DND-41 (cell line): ENCODE results near the gene DIDO1.
"Not testable (repeated sequence)": the region's sequence is repeated elsewhere in the genome, so short reads cannot be mapped to it uniquely, and the experiment has no call there.

Experiments used
- ATAC-seq: fragments of 200-7000 bp; cut with Tn5 transposase; 3 replicates; pipeline ENCODE4 v1.9.1; 2021; ENCODE audit warnings: low read depth; ENCODE audit not compliant: insufficient read depth
- DNase-seq: peaks from one replicate; pipeline ENCODE4 v3.0.0-alpha.2; 2020
- H2AFZ ChIP-seq: 2 replicates; pipeline ENCODE4 v1.6.0; 2012; ENCODE audit warnings: low read depth, low read length
- H3K27ac ChIP-seq: 2 replicates; pipeline ENCODE4 v1.5.1; 2012; ENCODE audit warnings: low read length, inconsistent platforms
- H3K27me3 ChIP-seq: fragments of 200-600 bp; sonication (generic); 2 replicates; pipeline ENCODE4 v1.6.0; 2012; ENCODE audit warnings: low read length, mild to moderate bottlenecking, inconsistent platforms; ENCODE audit not compliant: insufficient read depth, poor library complexity
- H3K36me3 ChIP-seq: 2 replicates; pipeline ENCODE4 v1.5.1; 2012; ENCODE audit warnings: low read length, inconsistent platforms; ENCODE audit not compliant: insufficient read depth
- H3K4me1 ChIP-seq: 2 replicates; pipeline ENCODE4 v1.5.1; 2012; ENCODE audit warnings: mild to moderate bottlenecking, low read length; ENCODE audit not compliant: insufficient read depth
- H3K4me2 ChIP-seq: 2 replicates; pipeline ENCODE4 v1.6.0; 2012; ENCODE audit warnings: mild to moderate bottlenecking, moderate library complexity, low read length, inconsistent platforms; ENCODE audit not compliant: insufficient read depth
- H3K4me3 ChIP-seq, 2 experiments: fragments of 200-600 bp in 1 of 2; shearing (Covaris generic) in 1 of 2; 2 replicates each; pipeline ENCODE4 v1.5.1; 2012 to 2016; ENCODE audit warnings: inconsistent platforms in 2 of 2, low read length in 2 of 2, mild to moderate bottlenecking in 2 of 2, low read depth in 1 of 2, moderate library complexity in 1 of 2
- H3K79me2 ChIP-seq: 2 replicates; pipeline ENCODE4 v1.6.0; 2012; ENCODE audit warnings: low read length, inconsistent platforms; ENCODE audit not compliant: insufficient read depth
- H3K9ac ChIP-seq: 2 replicates; pipeline ENCODE4 v1.6.0; 2012; ENCODE audit warnings: low read depth, mild to moderate bottlenecking, inconsistent platforms, low read length, moderate library complexity
- H3K9me3 ChIP-seq: 2 replicates; pipeline ENCODE4 v1.5.1; 2012; ENCODE audit warnings: low read length, moderate library complexity, mild to moderate bottlenecking, inconsistent platforms; ENCODE audit not compliant: insufficient read depth, severe bottlenecking
- H4K20me1 ChIP-seq: 2 replicates; pipeline ENCODE4 v1.6.0; 2012; ENCODE audit warnings: low read length; ENCODE audit not compliant: insufficient read depth
- CTCF ChIP-seq: IDR thresholded peaks from 2 replicates; pipeline ENCODE4 v1.5.1; 2012; ENCODE audit warnings: borderline replicate concordance, low read length, moderate library complexity, mild to moderate bottlenecking; ENCODE audit not compliant: poor library complexity, severe bottlenecking; ENCODE audit errors: extremely low read depth
- EZH2 ChIP-seq: IDR thresholded peaks from 3 replicates; pipeline ENCODE4 v1.6.1; 2012; ENCODE audit warnings: borderline replicate concordance, low read depth, mild to moderate bottlenecking, moderate library complexity, low read length, inconsistent platforms; ENCODE audit not compliant: severe bottlenecking

DIDO1 gene

GRCh38 chr20:62850333-62850974 lies 75.9 kb downstream of the DIDO1 start:
- Histone ChIP-seq H3K4me2 (no peak overlapping the region), H3K36me3 (peaks cover 78% of the 10 kb centered on the region), H3K27ac (no peak overlapping the region), H3K79me2 (peaks cover 18% of the 10 kb centered on the region), H3K4me3 (no peak overlapping the region), H3K9ac (no peak overlapping the region), H3K4me1 (no peaks in the 10 kb centered on the region), H2AFZ (no peak overlapping the region), H3K27me3 (no peaks in the 10 kb centered on the region), H4K20me1 (peaks cover 23% of the 10 kb centered on the region; the same call in 1 of the 2 replicates), H3K9me3 (no peaks in the 10 kb centered on the region)
- DNase-seq: no peak
- no peak for TF ChIP-seq CTCF
- no peak for TF ChIP-seq EZH2
- ATAC-seq: peak; percentile 14; the same call in 1 of the 3 replicates

- H3K4me1 ChIP-seq: no peaks in the 10 kb centered on the region
- H3K27me3 ChIP-seq: no peaks in the 10 kb centered on the region
- H3K79me2 ChIP-seq: peaks cover 13% of the 10 kb centered on the region
- no peak overlapping the region for H3K4me2 ChIP-seq
- no peak overlapping the region for H2AFZ ChIP-seq
- peaks cover 71% of the 10 kb centered on the region for H3K36me3 ChIP-seq
- H3K27ac ChIP-seq: no peak overlapping the region
- no peaks in the 10 kb centered on the region for H3K9me3 ChIP-seq
- H4K20me1 ChIP-seq: peaks cover 20% of the 10 kb centered on the region; the same call in 1 of the 2 replicates
- ATAC-seq (no peak), DNase-seq (no peak)
- TF ChIP-seq EZH2 (no peak), CTCF (no peak)
- no peak overlapping the region for H3K9ac ChIP-seq
- no peak overlapping the region for H3K4me3 ChIP-seq
These were observed 76.9 kb downstream of the DIDO1 start for GRCh38 chr20:62849431-62849830.

GRCh38 chr20:62848917-62849316 lies 77.4 kb downstream of the DIDO1 start:
- not testable (repeated sequence) for H3K79me2 ChIP-seq, H3K27me3 ChIP-seq, H3K27ac ChIP-seq, ATAC-seq, H3K9ac ChIP-seq, H3K9me3 ChIP-seq, H3K4me2 ChIP-seq, H2AFZ ChIP-seq, DNase-seq, H3K4me1 ChIP-seq, H3K4me3 ChIP-seq
- Histone ChIP-seq H3K36me3 (peaks cover 69% of the 10 kb centered on the region), H4K20me1 (peaks cover 16% of the 10 kb centered on the region; the same call in 1 of the 2 replicates)

- DNase-seq (no peak), ATAC-seq (no peak)
- Histone ChIP-seq H3K4me2 (no peak overlapping the region), H3K27ac (no peak overlapping the region), H4K20me1 (peaks cover 10% of the 10 kb centered on the region; the same call in 1 of the 2 replicates), H3K9ac (no peak overlapping the region), H3K4me3 (no peak overlapping the region), H2AFZ (no peak overlapping the region), H3K36me3 (peaks cover 51% of the 10 kb centered on the region), H3K79me2 (peaks cover 3% of the 10 kb centered on the region; the same call in 1 of the 2 replicates), H3K27me3 (no peaks in the 10 kb centered on the region), H3K9me3 (no peaks in the 10 kb centered on the region), H3K4me1 (no peaks in the 10 kb centered on the region)
- TF ChIP-seq EZH2 (no peak), CTCF (no peak)
These were observed 80.0 kb downstream of the DIDO1 start for GRCh38 chr20:62846166-62846890.
